Suprapubic skin (tissue), 4 donors: ENCODE measurements around the gene PHLDB2. TPM values are rescaled to one million over a fixed set of nuclear protein-coding genes. Genes with fewer than 3 reads are reported as not detected.
A peak's percentile ranks its signal among the peaks of the same experiment; 100 is the strongest.

Source experiments
- DNase-seq, 2 donors: peaks; one replicate each; pipeline ENCODE4 v3.0.0-alpha.2; 2019; ENCODE audit warnings: low spot score in 2 of 2
- H3K27ac ChIP-seq: fragments of 200-600 bp; sonication (generic); one replicate; pipeline ENCODE4 v1.5.1; 2019
- H3K27me3 ChIP-seq: fragments of 200-600 bp; sonication (generic); one replicate; pipeline ENCODE4 v1.5.1; 2019
- H3K36me3 ChIP-seq: fragments of 200-600 bp; sonication (generic); one replicate; pipeline ENCODE4 v1.5.1; 2019
- H3K4me1 ChIP-seq: fragments of 200-600 bp; sonication (generic); one replicate; pipeline ENCODE4 v1.5.1; 2019
- H3K4me3 ChIP-seq: fragments of 200-600 bp; sonication (generic); one replicate; pipeline ENCODE4 v1.5.1; 2019; ENCODE audit warnings: mild to moderate bottlenecking
- H3K9me3 ChIP-seq: fragments of 200-600 bp; sonication (generic); one replicate; pipeline ENCODE4 v1.5.1; 2019
- CTCF ChIP-seq, 2 donors: fragments of 200-600 bp in 1 of 2; fragments of 450-650 bp in 1 of 2; sonication (generic) in 1 of 2; IDR thresholded peaks; one replicate each; pipeline ENCODE4 v1.5.1; 2016 to 2019; ENCODE audit warnings: antibody characterized with exemption in 2 of 2, mild to moderate bottlenecking in 1 of 2, moderate library complexity in 1 of 2
- EP300 ChIP-seq: sonication (generic); formaldehyde crosslinking; IDR thresholded peaks from one replicate; pipeline ENCODE4 v1.6.1; 2017; ENCODE audit warnings: antibody characterized with exemption
- POLR2A ChIP-seq, 2 donors: fragments of 450-650 bp; IDR thresholded peaks; one replicate each; pipeline ENCODE4 v1.6.1; 2017; ENCODE audit warnings: antibody characterized with exemption in 2 of 2, mild to moderate bottlenecking in 2 of 2, moderate library complexity in 2 of 2
- POLR2AphosphoS5 ChIP-seq, 3 donors: sonication (generic); formaldehyde crosslinking; IDR thresholded peaks; one replicate each; pipeline ENCODE4 v1.6.1; 2017; ENCODE audit warnings: antibody characterized with exemption in 3 of 3
- WGBS: methylation state at CpG from one replicate; pipeline ENCODE4 v1.1.5; 2018; 5-methylcytosine and 5-hydroxymethylcytosine counted together
- total RNA-seq, 4 donors: library from RNA; depleted of rRNA; stranded (reverse); fragments of >200 nt; gene quantifications; one replicate each; pipeline ENCODE4 v1.1.0, GENCODE V29; 2016

PHLDB2 gene
- total RNA-seq, 4 donors from 2014 or later: 39.8 to 107 (median 60.7) TPM

- Histone ChIP-seq H3K27me3 (no peaks in the 10 kb centered on the region), H3K4me1 (no peaks in the 10 kb centered on the region), H3K9me3 (no peaks in the 10 kb centered on the region), H3K36me3 (no peaks in the 10 kb centered on the region), H3K27ac (no peak overlapping the region), H3K4me3 (no peak overlapping the region)
- no peak for TF ChIP-seq CTCF (IDR thresholded peaks at IDR 0.05)
- TF ChIP-seq EP300: no peak
- no peak for TF ChIP-seq POLR2A (IDR thresholded peaks at IDR 0.05)
- TF ChIP-seq POLR2AphosphoS5 (IDR thresholded peaks at IDR 0.05): no peak
- no peak for DNase-seq
- WGBS: 75% methylated on average over 2 of the region's 2 CpGs
These were observed 15.2 kb downstream of the PHLDB2 start for GRCh38 chr3:111874177-111874820.

- Histone ChIP-seq H3K4me3 (no peak overlapping the region), H3K27ac (no peak overlapping the region), H3K9me3 (peaks cover 8% of the 10 kb centered on the region), H3K36me3 (peaks cover 10% of the 10 kb centered on the region), H3K4me1 (no peaks in the 10 kb centered on the region), H3K27me3 (no peaks in the 10 kb centered on the region)
- no peak for TF ChIP-seq POLR2AphosphoS5 (IDR thresholded peaks at IDR 0.05)
- no peak for TF ChIP-seq EP300
- no peak for TF ChIP-seq CTCF (IDR thresholded peaks at IDR 0.05)
- no peak for TF ChIP-seq POLR2A (IDR thresholded peaks at IDR 0.05)
- DNase-seq: no peak
These were observed 22.4 kb downstream of the PHLDB2 start for GRCh38 chr3:111881480-111881879.

GRCh38 chr3:111882194-111882593 lies 23.1 kb downstream of the PHLDB2 start:
- H3K9me3 ChIP-seq: peaks cover 8% of the 10 kb centered on the region
- no peaks in the 10 kb centered on the region for H3K4me1 ChIP-seq
- 85% methylated on average over 2 of the region's 2 CpGs for WGBS
- H3K4me3 ChIP-seq: no peak overlapping the region
- no peak for DNase-seq
- H3K36me3 ChIP-seq: peaks cover 10% of the 10 kb centered on the region
- TF ChIP-seq CTCF (IDR thresholded peaks at IDR 0.05) (no peak), POLR2A (IDR thresholded peaks at IDR 0.05) (no peak), POLR2AphosphoS5 (IDR thresholded peaks at IDR 0.05) (no peak), EP300 (no peak)
- H3K27ac ChIP-seq: no peak overlapping the region
- H3K27me3 ChIP-seq: no peaks in the 10 kb centered on the region

- no peak overlapping the region for H3K27ac ChIP-seq
- H3K4me3 ChIP-seq: no peak overlapping the region
- no peak for TF ChIP-seq POLR2AphosphoS5 (IDR thresholded peaks at IDR 0.05)
- TF ChIP-seq EP300: no peak
- TF ChIP-seq POLR2A (IDR thresholded peaks at IDR 0.05): no peak
- no peak for TF ChIP-seq CTCF (IDR thresholded peaks at IDR 0.05)
These were observed 23.7 kb downstream of the PHLDB2 start for GRCh38 chr3:111882799-111883198.

GRCh38 chr3:111884411-111885018 lies 25.4 kb downstream of the PHLDB2 start:
- TF ChIP-seq CTCF (IDR thresholded peaks at IDR 0.05): no peak
- no peak for TF ChIP-seq POLR2A (IDR thresholded peaks at IDR 0.05)
- Histone ChIP-seq H3K27ac (no peak overlapping the region), H3K36me3 (peaks cover 10% of the 10 kb centered on the region), H3K9me3 (peaks cover 8% of the 10 kb centered on the region), H3K4me1 (no peaks in the 10 kb centered on the region), H3K27me3 (no peaks in the 10 kb centered on the region), H3K4me3 (no peak overlapping the region)
- 87% methylated on average over 10 of the region's 11 CpGs for WGBS
- peak in 1 of 2 donors; percentile 44 for DNase-seq

More at GRCh38 chr3:111882799-111883198, 23.7 kb downstream of the PHLDB2 start:
- DNase-seq: no peak
- Histone ChIP-seq H3K9me3 (peaks cover 8% of the 10 kb centered on the region), H3K4me1 (no peaks in the 10 kb centered on the region), H3K36me3 (peaks cover 10% of the 10 kb centered on the region), H3K27me3 (no peaks in the 10 kb centered on the region)
